GM18502 (cell line): ENCODE results near the gene CEP128.
"Not testable (repeated sequence)": the region's sequence is repeated elsewhere in the genome, so short reads cannot be mapped to it uniquely, and the experiment has no call there.

ENCODE experiments used
- ATAC-seq: cut with Tn5 transposase; IDR thresholded peaks from one replicate; pipeline ENCODE4 v1.9.1; 2021; ENCODE audit warnings: mild to moderate bottlenecking; ENCODE audit not compliant: unreplicated experiment, poor library complexity

Gene CEP128

DNA sequence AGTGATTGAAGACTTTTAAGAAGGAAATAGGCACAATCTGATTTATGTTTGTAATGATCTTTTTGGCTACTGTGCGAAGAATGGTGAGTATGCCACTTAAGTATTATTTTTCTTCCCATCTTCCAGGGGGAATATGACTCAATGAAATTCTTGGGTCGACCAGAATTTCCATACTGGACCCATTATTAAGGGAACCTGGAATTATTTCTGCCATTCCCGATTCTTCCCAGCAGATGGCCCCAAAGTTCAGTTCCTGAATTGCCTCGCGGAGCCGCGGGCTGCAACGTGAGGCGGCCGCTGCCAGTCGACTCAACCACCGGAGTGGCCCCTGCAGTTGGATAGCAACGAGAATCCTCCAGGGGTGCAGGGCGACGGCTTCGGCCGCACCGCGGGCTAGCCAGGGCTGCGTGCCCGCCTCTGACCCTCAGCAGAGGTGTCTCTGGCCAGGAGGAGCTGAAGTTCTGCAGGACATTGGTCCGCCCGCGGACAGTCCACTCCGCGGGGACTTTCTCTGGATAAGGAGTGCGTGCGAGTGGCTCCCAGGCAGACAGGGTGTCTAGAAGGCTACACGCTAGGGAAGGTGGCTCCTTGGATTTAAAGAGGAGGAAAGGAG, 13.3 kb upstream of the CEP128 start:
- ATAC-seq: no peak

DNA sequence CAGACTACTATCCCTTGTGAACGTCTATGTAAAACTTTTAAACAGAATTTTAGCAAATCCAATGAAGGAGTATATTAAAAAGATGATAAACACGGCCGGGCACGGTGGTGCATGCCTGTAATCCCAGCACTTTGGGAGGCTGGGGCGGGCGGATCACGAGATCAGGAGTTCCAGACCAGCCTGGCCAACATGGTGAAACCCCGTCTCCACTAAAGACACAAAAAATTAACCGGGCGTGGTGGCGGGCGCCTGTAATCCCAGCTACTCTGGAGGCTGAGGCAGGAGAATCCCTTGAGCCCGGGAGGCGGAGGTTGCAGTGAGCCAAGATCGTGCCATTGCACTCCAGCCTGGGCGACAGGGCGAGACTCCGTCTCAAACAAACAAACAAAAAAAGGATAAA, 11.7 kb upstream of the CEP128 start:
- ATAC-seq: not testable (repeated sequence)

DNA sequence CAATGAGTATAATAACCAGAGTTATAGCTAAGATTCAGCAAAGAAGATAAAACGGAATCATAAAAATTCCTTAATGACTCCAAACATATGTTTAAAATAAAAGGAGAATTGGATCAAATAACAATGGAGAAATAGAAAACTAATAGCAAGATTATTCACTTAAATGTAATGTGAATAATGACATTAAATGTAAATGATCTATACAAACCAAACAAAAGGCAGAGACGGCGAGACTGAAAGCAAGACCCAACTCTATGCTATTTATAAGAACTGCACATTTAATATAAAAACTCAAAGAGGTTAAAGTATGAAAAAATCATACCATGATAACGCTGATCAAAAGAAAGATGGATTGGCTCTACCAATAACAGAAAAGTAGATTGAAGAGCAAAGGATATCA, 10.0 kb upstream of the CEP128 start:
- ATAC-seq: no peak

DNA sequence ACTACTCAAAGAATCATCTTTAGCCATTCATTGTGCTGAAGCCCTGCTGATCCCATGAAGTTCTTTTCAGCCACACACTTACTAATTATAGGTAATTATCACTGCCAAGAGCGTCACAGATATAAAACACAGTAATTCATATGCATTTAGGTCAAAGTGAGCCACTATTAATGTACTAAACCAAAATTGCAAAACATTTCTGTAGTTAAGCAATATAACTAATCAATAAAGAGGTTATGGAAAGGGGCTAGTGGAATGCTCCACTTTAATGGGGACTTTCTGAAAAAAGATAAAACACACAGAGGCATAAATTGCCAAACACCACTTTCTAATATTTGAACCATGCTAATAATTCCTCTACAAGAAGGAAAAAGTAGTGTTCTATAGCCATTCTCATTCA, 6.8 kb upstream of the CEP128 start:
- ATAC-seq: no peak

DNA sequence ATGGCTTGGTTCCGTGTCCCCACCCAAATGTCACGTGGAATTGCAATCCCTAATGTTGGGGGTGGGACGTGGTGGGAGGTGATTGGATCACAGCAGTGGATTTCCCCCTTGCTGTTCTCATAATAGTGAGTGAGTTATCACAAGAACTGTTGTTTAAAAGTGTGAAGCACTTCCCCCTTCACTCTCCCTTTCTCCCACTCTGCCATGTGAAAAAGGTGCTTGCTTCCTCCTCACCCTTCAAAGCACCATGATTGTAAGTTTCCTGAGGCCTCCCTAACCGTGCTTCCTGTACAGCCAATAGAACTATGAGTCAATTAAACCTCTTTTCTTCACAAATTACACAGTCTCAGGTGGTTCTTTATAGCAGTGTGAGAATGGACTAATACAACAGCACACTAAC, 5.3 kb upstream of the CEP128 start:
- ATAC-seq: no peak

DNA sequence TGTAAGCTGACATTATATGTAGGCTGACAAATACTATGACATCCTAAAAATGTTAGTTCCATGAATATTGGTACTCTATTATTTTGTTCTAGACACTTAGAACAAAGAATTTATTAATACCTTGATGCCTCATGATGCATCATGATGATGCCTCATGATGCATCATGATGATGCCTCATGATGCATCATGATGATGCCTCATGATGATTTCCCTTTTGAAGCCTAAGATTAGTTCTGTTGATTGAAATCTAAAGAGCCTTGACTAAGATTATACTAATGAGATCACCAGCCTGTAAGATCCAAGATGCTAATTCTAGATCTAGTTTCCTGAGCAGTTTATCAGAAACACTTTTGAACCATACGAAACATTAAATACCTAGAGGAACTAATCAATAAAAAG, 4.6 kb upstream of the CEP128 start:
- ATAC-seq: no peak

DNA sequence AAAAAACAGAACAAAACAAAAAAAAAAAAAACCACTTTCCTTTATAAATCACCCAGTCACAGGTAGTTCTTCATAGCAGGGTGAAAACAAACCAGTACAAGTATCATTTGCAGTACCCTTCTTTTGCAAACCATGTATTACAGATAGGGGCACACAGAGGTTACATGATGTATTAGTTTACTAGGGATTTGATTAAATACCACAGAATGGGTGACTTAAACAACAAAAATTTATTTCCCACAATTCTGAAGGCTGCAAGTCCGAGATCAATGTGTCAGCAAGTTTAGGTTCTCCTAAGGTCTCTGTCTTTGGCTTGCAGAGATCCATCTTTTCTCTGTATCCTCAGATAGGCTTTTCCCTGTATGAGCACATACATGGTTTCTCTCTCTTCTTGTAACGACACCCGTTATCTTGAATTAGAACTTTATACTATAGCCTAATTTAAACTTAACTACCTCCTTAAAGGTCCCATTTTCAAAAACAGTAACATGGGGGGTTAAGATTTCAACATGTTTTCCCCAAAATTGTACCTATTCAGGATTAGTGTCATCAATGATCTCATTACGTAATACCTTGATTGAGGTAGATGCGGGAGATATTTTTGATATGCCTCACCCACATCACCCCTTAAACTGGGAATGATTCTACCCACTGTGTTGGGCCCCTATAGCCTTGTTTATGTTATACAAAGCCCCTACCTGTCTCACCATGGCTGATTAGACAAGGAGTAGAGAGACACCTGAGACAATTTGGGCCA, 3.5 kb upstream of the CEP128 start:
- ATAC-seq: no peak

DNA sequence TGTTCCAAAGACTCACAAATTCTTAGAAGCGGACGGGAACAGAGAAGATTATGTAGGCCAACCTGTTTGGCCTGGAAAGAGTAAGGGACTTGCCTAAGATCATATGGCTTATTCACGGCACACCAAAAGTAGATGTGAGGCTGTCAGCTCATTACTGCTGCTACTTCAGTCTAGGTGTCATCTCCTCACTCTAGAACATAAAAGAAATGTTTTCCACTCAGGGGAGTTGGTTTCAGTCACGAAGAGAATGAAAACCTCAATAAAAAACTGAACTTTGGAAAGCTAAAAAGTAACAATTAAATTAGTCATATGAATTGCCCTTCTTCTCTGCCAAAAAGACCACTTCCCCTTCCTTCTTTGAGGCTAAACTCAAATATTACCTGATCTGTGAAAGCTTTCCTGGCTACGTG, 658 bp upstream of the CEP128 start:
- peak; percentile 27 for ATAC-seq

DNA sequence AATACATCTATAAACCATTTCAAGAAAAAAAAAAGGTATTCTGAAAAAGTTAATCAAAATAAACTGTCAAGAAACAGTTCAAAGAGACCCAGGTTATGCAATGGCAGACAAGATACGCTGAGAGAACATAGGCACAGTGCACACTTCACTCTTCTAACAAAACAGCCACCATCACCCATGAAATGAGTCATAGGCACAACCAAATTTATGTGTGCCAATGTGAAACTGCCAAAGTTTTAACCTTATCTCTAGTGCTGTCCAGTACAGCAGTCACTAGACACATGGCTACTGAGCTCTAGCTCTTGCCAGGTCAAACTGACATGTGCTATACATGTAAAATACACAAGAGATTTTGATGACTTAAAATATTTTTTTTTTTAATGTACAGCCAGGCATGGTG, 1.4 kb downstream of the CEP128 start:
- peak; percentile 40 for ATAC-seq

DNA sequence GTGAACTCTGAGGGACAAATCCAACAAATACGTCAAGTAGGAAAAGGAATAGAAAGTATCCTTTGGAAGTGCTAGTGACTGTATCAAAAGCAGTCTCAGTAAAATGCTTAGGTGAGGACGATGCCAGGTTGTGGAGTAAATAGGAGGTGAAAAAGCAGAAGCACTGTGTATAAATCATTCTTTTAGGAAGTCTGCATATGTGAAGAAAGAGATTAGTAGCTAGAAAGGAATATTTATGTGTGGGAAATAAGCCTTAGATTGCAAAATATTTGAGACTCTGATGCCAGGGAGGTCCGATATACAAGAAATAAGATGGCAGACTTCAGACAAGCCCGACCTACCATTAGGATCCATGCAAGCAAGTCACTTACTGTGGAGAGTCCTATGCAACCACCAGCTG, 7.9 kb downstream of the CEP128 start:
- no peak for ATAC-seq

DNA sequence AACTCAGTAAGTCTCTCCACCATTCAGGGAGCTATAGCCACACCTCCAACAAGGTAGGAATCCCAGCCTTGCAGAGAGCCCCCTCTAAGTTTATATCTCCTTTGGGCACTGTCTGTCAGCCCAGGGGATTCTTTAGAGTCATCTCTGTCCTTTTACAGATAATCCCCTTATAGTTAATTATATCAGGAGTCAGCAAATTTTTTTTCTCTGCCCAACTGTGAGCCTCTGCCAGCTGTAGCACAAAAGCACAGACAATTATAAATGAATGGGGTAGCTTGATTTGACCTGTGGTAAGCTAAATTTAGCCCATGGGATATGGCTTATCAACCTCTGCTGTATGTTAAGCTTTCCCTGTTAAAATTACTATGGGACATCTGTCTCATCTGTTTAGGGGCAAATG, 8.3 kb downstream of the CEP128 start:
- no peak for ATAC-seq

DNA sequence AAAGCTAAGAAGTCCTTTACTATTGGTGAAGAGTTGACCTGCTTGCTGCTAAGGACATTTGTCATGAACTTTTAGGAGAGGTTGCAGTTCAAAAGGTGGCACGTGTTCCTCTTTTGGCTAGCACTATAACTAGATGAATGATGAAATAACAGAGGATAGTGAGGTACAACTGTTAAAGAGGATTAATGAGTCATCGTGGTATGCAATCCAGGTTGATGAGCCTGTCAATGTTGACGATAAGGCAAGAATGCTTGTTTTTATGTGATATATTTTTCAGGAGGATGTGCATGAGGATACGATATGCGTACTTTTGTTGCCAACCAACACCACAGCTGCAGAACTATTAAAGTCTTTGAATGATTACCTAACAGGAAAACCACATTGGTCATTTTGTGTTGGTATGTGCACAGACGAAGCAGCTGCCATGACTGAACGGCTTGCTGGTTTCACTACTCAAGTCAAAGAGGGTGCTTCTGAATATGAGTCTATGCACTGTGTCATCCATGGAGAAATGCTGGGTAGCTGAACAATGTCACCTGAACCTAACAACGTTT, 10.6 kb downstream of the CEP128 start:
- peak; percentile 97 for ATAC-seq

DNA sequence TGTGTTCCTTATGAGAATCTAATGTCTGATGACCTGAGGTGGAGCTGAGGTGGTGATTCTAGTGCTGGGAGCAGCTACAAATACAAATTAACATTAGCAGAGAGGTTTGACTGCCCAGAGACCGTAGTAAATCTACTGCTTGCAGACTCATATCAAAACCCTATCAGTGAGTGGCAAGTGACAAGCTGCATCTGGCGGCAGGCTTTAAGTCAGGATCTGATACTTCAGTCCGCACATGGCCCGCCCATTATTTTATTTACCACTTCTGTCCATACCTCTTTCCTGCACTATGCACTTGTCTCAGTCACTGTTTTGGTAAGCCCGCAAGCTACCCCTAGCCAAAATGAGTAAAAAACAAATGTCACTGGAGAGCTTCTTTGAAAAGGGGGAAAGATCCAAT, 11.4 kb downstream of the CEP128 start:
- peak; percentile 26 for ATAC-seq

DNA sequence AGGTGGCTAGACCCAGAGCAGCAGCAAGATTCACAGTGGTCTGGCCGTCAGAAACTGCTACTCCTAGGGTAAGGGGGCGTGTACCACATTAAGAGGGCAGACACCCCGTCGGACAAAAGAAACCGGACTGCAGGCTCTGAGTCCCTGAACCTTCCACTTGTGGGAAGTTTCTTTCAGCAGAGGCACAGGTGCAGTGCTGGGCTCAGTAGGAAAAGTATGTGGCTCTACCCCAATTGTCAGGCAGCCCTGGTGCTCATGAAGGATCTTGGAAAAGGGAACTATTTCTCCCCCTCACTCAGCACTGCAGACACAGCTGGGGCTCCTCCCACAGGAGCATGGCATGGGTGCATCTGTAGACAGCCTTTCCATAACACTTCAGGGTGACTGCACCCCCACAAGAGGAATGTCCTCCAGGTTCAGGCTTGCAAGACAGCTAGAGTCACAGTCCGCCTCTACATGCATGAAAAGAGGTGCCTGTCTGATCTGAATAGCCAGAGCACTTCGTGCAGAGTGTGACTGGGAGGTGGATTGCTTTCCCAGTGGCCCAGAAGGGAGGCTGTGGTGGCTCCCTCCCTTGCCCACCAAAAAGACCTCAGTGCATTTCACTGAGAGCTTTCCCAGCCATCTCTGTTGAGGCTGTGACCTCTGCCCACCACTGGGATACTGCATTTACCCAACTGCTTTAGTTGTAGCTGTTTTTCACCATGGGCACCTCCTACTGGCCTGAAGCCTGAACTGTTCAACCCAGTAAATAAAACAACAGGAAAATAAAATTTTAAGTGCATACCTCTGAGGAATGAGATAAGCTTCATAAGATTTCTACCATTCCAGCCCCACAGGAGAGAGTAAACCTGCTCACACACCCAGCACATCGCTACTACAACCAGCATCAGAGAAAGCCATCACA, 14.2 kb downstream of the CEP128 start:
- ATAC-seq: no peak

DNA sequence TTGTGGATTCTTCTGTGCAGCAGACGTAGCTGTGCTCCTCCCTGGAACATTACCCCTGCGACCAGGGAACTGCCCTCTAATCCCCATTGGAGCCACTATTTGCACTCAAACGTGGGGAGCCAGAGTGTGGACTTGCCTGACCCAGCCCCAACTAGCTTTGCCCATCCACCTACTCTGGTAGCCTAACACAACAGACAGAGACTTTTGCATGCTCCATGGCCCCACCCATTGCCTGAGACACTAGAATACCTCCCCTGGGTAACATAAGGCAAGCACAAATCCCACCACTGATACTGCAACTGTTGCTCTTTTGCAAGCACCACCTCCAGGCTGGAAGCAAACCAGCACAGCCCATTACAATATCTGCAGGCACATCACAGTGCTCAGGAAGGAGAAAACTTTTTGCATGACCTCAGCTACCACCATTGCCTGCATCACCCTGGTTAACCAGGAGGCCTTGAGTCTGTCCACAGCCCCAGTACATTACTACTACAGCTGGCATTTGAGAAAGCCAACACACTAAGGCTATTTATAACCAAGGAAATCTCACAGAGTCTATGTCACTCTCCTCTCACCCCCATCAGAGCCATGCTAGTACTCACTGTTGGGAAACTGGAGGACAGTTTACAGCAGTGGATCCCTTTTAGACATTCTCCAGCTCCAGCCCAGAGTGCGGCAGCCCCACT, 15.0 kb downstream of the CEP128 start:
- ATAC-seq: no peak

DNA sequence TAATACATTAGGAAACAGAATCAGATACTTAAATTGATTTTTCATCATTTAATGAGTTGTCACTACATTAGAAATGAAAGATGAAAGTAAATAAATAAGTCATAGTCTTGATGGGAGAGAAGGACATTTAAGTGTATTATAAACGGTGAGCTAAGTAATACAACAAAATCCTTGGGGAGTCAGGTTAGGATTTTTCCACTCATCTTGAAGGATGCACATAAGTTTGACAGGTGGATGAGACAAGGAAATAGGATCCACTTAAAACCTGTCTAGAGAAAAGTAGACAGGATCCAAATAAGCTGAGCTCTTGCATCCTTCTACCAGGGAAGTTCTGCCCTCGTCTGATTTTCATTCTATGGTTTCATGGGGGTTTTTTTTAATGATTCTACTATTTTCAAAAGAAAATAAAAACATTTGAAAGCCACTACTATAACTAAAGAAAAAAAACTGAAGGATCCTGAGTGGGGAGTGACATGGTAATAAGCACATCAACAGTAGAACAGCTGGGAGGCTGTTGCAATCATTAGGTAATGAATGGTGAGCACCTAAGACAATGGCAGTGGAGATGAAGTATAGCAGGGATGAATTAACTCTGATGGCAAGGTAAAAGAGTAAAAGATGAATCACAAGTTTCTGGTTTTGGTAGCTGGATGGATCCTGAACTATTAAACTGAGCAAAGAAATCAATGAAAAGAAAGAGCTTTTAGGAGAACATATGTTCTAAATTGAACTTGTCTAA, 17.0 kb downstream of the CEP128 start:
- ATAC-seq: no peak

DNA sequence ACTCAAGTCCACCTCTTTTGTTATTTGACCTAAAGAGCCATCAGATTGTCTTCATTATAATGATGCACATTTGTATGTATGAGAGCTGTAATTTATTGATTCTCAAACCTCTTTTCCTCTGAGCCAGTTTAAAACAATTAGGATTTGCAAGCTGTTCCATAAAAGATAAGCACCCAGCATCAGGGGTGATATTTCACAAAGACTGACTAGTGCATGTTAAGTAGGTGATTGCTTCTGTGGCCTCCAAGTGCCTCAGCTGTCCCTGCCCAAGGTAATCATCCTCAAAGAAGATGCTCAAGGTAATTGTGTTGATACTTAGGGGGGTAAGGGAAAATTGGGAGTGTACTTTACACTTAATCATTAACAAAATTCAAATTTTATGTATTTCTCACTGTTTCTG, 18.2 kb downstream of the CEP128 start:
- no peak for ATAC-seq

DNA sequence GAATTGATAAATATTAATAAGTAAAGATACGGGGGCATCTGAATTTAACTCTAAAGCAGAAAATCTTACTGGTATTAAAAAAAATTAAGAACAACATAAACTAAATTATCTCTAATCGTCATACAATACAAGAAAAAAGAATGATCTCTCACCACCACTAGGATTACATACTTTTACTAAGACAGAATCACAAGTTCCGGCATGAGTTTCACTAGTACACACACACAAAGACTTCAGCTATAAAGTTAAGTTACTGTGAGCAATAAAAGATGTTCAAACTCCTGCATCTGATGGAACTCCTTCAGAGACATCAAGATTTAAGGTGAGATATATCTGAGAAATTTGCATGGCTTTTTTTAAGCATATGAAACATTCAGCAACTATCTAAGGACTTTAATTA, 21.9 kb downstream of the CEP128 start:
- ATAC-seq: no peak

DNA sequence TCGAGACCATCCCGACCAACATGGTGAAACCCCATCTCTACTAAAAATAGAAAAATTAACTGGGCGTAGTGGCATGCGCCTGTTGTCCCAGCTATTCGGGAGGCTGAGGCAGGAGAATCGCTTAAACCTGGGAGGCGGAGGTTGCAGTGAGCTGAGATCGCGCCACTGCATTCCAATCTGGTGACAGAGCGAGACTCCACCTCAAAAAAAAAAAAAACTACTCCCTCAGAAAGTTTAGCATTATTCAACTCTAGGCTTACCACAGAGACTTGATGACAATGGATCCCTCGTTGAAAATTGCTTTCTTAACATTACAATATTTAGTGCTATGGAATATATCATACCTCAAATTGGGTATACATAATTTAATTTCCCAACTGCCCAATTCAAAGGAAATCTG, 29.5 kb downstream of the CEP128 start:
- not testable (repeated sequence) for ATAC-seq

DNA sequence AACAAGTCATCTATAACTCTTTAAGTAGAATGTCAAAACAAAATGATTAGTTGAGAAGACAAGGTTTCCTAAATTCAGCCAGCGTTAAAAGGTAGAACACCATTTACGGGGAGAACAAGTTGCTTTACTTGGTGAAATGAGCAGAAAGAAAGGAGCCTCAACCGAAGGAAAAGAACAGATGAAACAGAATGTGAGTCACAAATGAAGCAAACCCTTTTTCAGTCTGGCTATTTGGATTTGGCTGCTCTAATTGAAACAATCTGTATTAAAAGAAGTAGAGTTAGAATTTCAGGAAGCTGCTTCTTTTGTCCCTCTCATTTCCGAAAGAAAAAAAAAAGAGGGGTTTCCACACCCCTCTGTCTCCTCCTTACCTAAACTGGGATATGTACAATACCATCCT, 34.6 kb downstream of the CEP128 start:
- ATAC-seq: no peak
